NCI-H2227 treated with DMSO at 0.1 percent for 48 hours (cell line): ENCODE measurements around the gene EFNA5.

Experiments
- DNase-seq: peaks from one replicate; lab custom pipeline; 2025; lab: John Stamatoyannopoulos, UW

Gene EFNA5

DNA sequence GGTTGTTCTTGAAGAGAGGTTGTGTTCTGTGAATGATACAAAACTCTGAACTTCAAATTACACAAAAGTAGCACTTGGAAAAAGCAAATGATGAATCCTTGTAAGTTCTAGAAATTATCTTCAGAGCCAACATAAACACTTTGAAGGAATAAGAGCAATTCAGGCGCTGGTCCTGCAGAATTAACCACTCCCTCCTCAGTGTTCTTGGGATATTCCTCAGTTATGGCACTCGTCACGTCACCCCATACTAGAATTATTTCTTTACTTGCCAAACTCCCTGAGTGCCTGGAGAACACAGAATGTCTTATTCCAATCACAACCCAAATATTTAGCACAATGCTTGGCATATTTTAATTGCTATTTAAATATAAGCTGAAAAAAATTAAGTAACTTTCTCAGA is 126.3 kb downstream of the EFNA5 start:
- no peak for DNase-seq

DNA sequence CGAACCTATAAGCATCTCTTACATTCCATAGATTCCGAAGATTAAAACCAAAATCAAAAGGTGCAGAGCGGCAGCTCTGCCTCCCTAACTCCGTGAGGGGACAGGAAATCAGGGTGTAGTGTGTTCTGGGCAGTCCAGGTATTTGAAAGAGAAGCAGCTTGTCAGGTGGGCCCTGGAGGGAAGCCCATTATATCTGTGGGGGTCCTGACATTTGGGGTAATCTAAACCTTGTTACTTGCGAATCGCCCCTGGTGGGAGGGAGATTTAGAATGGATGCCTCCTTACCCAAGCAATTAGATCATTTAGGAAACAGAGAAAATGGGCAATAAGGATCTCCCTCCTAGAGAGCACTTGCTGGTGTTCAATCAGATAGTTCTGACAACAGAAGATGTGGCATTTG is 126.9 kb downstream of the EFNA5 start:
- DNase-seq, result no peak

DNA sequence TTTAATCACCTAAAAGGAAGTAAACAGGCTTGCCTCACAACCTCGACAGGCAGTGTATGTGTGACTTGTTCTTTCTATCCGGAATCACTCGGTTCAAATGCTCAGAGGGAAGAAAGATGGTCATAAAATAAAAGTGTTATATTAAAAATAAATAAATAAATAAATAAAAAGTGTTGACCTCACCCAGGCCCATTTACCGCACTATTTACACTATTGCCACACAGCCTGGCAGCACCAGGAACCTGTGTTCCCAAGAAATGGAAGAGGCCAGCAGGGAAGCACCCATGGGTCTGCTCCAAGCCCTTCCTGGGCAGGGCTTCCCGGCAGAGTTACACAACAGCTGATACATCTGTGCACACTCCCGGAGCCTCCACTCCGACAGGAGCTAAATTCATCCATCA is 127.9 kb downstream of the EFNA5 start:
- DNase-seq, result no peak

GRCh38 chr5:107542428-107542827 is 128.3 kb downstream of the EFNA5 start:
- DNase-seq, result peak; percentile 48

GRCh38 chr5:107541400-107541799 is 129.3 kb downstream of the EFNA5 start:
- no peak for DNase-seq

- DNase-seq, result no peak
Measured at GRCh38 chr5:107539726-107540330, 130.9 kb downstream of the EFNA5 start.

DNA sequence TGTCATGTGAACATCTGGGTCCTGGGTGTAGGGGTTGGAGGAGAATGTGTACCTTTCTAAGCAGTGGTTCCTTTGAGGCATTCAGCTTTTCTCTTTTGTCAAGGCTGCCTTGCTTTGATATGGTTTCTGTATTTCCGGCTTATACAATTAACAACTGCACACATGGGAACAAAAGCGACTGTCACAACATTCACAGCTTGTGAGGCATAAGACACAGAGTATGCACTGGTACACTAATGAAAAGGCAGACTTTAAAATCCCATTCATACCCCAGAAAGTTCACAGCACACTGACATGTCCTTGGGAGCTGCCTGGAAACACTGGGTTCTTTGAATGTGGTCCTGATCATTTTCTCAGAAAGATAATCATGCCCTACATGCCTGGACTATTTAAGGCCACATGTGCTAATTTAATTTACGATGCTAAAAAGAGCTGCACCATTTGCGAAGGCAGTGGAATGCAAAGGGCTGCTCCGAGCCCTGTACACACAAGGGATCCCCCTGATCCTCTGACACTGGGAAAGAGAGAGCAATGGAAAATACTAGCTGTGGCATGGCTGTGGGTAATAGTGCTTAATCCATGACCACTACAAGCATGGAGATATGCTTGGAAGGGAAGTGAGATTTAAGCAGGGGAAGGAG is 131.8 kb downstream of the EFNA5 start:
- no peak for DNase-seq

GRCh38 chr5:107538331-107538730 is 132.4 kb downstream of the EFNA5 start:
- DNase-seq, result no peak

DNA sequence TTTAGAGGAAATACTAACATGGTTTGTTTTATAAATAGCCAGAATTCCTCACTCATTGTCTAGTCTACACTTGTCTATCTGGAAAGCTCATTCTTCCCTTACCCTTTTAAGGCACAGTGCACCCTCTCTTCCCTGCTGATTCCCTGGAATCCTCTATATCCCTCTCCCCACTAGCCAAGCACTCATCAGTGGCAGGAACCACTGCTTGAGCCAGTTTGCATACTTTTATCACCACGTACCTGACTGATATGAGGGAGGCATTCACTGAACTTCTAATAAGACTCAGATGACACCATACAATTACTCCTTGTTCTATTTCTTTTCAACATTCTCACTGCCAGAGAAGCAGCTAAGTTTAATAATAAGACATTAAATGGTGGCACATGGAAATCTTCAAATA is 134.9 kb downstream of the EFNA5 start:
- DNase-seq, result no peak

GRCh38 chr5:107533910-107534876 is 136.5 kb downstream of the EFNA5 start:
- DNase-seq, result no peak

DNA sequence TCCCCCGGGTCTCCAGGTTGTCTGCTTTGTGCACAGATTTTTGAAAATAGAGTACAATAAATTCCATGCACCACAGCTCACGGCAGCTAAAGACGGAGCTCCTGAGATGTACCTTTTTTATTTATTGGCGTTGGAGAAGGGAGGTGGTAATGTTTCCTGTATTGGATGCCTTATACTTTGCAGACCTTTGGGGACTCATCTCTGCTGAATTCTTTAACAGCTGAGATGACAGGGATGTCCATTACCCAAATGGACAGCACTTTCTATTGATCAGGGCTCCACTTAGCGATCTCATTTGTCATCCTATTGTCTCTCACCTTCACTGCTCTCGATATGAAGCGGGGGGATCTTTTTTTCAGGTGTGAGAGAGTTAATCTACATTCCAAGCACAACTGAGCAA is 137.8 kb downstream of the EFNA5 start:
- no peak for DNase-seq

DNA sequence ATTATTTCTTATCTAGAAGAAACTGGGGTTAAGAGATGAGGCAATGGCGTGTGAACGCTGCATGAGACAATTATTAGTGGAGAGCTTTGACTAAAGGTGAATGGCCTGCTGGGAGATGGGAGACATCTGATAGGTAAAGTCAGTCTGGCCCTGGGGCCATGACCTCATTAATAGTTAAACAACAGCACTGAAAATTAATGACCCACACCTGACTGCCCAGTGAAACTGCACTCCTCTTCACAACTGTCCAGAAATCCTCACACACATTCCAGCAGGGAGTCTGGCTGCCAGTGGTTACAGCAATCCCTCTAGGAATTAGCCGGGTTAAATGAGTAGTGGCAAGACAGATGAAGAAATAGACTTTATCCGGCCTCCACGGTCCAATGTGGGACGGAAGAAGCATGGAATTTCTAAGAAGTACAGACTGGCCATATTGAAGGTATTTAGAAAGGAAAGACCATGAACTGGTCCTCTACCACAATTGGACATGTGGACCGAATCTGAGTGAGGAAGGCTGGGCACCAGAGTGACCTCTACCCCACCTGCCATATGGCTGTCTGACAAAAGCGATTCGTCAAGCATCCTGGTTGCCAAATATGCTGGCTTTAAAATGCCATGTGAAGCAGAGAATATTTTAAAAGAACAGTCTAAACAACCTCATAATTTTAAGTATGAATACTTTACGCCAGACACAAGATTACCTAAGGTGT is 138.4 kb downstream of the EFNA5 start:
- DNase-seq, result no peak

DNA sequence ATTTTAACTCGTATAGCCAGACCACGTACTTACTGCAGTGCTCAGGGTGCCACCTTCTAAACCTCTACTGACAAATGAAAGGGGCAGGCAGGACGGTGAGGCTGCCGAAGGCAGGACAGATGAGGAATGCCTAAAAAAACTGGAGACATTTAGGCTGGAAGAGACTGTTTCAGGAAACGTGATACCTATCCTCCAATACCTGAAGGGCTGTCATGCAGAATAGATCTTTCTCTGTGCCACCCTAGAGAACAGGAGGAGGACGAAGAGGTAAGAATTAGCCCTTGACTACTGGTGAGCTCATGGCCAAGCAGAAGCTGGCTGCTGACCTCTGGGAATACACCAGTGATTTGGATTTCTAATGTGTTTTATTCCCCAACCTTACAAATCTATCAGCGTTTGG is 139.4 kb downstream of the EFNA5 start:
- no peak for DNase-seq

GRCh38 chr5:107529618-107530017 is 141.1 kb downstream of the EFNA5 start:
- no peak for DNase-seq

GRCh38 chr5:107526270-107526937 is 144.3 kb downstream of the EFNA5 start:
- DNase-seq, result no peak

DNA sequence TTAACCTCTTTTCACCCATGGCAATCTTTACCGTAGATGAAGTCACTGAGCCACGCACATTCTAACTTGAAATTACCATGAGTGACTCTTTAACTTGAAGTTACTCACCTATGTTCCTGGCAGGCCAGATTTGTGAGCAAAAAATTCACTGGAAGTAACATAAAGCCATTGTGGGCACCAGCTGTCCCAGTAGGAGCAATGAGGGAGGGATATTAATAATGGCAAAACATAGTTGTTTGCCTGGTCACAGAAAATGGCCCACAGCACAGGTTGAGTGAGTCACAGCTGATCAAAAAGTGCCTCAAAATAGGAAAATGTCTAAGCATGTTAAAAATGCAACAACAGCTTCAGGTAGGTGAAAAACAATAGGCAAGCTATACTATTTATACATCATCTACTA is 146.6 kb downstream of the EFNA5 start:
- no peak for DNase-seq

DNA sequence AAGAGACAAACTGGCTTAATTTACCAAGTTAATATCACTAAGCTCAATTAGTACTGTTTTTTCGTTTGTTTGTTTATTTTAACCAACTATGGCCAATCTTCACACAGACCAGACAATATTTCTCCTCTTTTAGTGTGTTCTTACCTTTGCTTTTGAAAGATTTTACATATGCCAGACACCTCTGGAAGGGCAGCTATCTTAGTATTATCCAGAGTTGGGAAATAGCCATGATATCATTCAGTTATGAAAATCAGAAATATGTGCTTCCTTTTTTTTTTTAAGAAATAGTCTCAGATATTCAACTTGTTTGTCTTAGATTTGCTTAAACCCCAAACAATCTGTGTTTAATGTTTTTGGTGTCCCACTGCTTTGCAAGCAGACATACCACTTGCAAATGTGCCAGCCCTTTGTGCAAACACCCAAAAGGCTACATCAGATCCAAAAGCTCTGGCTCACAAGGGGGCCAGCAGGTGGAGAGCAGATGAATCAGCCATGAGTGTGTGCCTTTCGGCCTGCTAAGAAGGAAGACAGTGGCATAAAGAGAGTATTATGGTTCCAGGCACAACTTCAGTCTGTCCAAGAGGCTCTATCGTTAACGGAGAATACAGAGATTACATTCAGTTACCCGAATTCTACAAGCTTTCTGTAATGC is 147.6 kb downstream of the EFNA5 start:
- no peak for DNase-seq

GRCh38 chr5:107522456-107522855 is 148.3 kb downstream of the EFNA5 start:
- no peak for DNase-seq

DNA sequence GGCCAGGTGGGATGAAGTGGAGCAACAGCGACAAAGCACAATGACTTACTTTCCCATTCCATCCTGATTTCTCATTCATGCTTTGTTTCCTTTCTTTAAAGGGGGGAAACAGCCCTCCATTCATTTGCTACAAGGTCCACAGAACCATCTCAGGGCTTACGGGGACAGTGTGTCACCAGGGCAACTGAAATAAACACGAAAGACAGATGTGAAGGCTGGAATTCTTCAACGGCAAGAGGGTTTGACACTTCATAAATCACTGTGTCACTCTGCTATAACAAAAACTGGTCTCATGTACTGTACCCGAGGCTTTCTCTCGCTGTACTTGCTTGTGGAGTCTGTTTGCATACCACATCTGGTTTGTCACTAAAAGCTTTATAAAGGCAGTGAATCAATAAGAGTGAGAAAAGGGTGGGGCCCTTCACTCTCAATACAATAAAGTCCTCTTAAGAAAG is 150.8 kb downstream of the EFNA5 start:
- DNase-seq, result no peak

GRCh38 chr5:107518616-107519015 is 152.1 kb downstream of the EFNA5 start:
- DNase-seq, result no peak

GRCh38 chr5:107518190-107518589 is 152.5 kb downstream of the EFNA5 start:
- no peak for DNase-seq
